Measurements from ENCODE around the gene MGAT3.

MGAT3 gene

DNA sequence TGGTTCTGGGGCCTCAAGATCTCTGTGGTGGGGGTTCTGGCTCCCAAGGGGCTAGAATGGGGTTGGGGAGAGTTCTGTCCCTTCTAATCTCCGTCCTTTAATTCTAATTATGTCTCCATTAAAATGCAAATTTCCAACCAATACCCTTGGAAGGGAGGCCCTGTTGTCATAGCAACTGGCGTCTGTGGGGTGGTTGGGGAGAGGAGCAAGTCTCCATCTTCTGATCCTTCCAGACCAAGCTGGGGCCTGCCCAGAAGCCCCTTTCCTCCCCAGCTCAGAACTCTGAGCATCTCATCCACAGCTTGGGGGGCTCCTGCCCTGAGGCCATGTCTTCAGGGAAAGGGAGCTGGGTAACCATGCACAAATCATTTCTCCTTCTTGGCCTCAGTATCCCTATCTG is 81.2 kb downstream of the MGAT3 start:
- no peaks in the 10 kb centered on the region for H3K36me3 ChIP-seq (ENCODE audit: insufficient read depth, low read length)
- H3K4me1 ChIP-seq (ENCODE audit: insufficient read depth, low read length, poor library complexity, severe bottlenecking), result peaks cover 7% of the 10 kb centered on the region
- no peak for TF ChIP-seq EZH2phosphoT487 (IDR thresholded peaks at IDR 0.05; ENCODE audit: borderline replicate concordance)
- TF ChIP-seq, protein P1, sequence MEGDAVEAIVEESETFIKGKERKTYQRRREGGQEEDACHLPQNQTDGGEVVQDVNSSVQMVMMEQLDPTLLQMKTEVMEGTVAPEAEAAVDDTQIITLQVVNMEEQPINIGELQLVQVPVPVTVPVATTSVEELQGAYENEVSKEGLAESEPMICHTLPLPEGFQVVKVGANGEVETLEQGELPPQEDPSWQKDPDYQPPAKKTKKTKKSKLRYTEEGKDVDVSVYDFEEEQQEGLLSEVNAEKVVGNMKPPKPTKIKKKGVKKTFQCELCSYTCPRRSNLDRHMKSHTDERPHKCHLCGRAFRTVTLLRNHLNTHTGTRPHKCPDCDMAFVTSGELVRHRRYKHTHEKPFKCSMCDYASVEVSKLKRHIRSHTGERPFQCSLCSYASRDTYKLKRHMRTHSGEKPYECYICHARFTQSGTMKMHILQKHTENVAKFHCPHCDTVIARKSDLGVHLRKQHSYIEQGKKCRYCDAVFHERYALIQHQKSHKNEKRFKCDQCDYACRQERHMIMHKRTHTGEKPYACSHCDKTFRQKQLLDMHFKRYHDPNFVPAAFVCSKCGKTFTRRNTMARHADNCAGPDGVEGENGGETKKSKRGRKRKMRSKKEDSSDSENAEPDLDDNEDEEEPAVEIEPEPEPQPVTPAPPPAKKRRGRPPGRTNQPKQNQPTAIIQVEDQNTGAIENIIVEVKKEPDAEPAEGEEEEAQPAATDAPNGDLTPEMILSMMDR (conservative IDR thresholded peaks at IDR 0.05; ENCODE audit: low read length), result no peak
- H3K9ac ChIP-seq (ENCODE audit: low read depth, low read length, poor library complexity, severe bottlenecking), result no peak overlapping the region
- no peaks in the 10 kb centered on the region for H3K9me2 ChIP-seq (replicated peaks; ENCODE audit: low read depth, low read length)
- no peaks in the 10 kb centered on the region for H3K27me3 ChIP-seq (ENCODE audit: insufficient read depth, low read length, poor library complexity, severe bottlenecking)
- no peak overlapping the region for H3K4me3 ChIP-seq (ENCODE audit: low read length, poor library complexity, severe bottlenecking)
- no peaks in the 10 kb centered on the region for H4K20me1 ChIP-seq (ENCODE audit: insufficient read depth, low read length, poor library complexity, severe bottlenecking)
- no peaks in the 10 kb centered on the region for H3K79me2 ChIP-seq (ENCODE audit: insufficient read depth, low read length)
- H3F3A ChIP-seq (ENCODE audit: low read depth), result no peaks in the 10 kb centered on the region
- H3K9me3 ChIP-seq (ENCODE audit: insufficient read depth, low read depth, low read length), result no peaks in the 10 kb centered on the region
- no peak overlapping the region for H2AFZ ChIP-seq (ENCODE audit: low read length)
- no peak overlapping the region for H3K4me2 ChIP-seq (ENCODE audit: low read depth, low read length, poor library complexity, severe bottlenecking)
